HG02981 (cell line): ENCODE measurements around the gene RRP12.
"Not testable (repeated sequence)": the region's sequence is repeated elsewhere in the genome, so short reads cannot be mapped to it uniquely, and the experiment has no call there.

Source experiments
- ATAC-seq: cut with Tn5 transposase; IDR thresholded peaks from one replicate; pipeline ENCODE4 v1.9.1; 2021; ENCODE audit warnings: mild to moderate bottlenecking, moderate library complexity; ENCODE audit not compliant: unreplicated experiment

RRP12 gene

GRCh38 chr10:97408496-97408992, 7.4 kb upstream of the RRP12 start:
- no peak for ATAC-seq

- no peak for ATAC-seq
Measured at GRCh38 chr10:97407952-97408248, 6.8 kb upstream of the RRP12 start.

GRCh38 chr10:97407211-97407951, 6.2 kb upstream of the RRP12 start:
- peak; percentile 82 for ATAC-seq

GRCh38 chr10:97406483-97406882, 5.3 kb upstream of the RRP12 start:
- ATAC-seq = not testable (repeated sequence)

- no peak for ATAC-seq
Measured at GRCh38 chr10:97406064-97406463, 4.9 kb upstream of the RRP12 start.

- ATAC-seq = no peak
Measured at GRCh38 chr10:97404044-97404443, 2.9 kb upstream of the RRP12 start.

GRCh38 chr10:97401455-97401919, 347 bp upstream of the RRP12 start:
- ATAC-seq = no peak

GRCh38 chr10:97399843-97400545, 1.1 kb downstream of the RRP12 start:
- no peak for ATAC-seq

GRCh38 chr10:97396056-97396455, 5.1 kb downstream of the RRP12 start:
- ATAC-seq = no peak

- no peak for ATAC-seq
Measured at GRCh38 chr10:97393034-97393573, 8.0 kb downstream of the RRP12 start.

- ATAC-seq = no peak
Measured at GRCh38 chr10:97390091-97390490, 11.0 kb downstream of the RRP12 start.

GRCh38 chr10:97388152-97388551, 13.0 kb downstream of the RRP12 start:
- no peak for ATAC-seq

- ATAC-seq = no peak
Measured at GRCh38 chr10:97385565-97385964, 15.6 kb downstream of the RRP12 start.

- ATAC-seq = no peak
Measured at GRCh38 chr10:97384641-97385040, 16.5 kb downstream of the RRP12 start.

- ATAC-seq = no peak
Measured at GRCh38 chr10:97384156-97384555, 17.0 kb downstream of the RRP12 start.

GRCh38 chr10:97383159-97383558, 18.0 kb downstream of the RRP12 start:
- no peak for ATAC-seq

GRCh38 chr10:97381626-97382025, 19.5 kb downstream of the RRP12 start:
- ATAC-seq = no peak

GRCh38 chr10:97380516-97380915, 20.6 kb downstream of the RRP12 start:
- ATAC-seq = no peak

- ATAC-seq = no peak
Measured at GRCh38 chr10:97378933-97379921, 21.9 kb downstream of the RRP12 start.

- ATAC-seq = no peak
Measured at GRCh38 chr10:97376413-97376812, 24.7 kb downstream of the RRP12 start.

GRCh38 chr10:97373456-97373855, 27.7 kb downstream of the RRP12 start:
- no peak for ATAC-seq
